ENCODE data around the gene CCDC196. TPM values are rescaled to one million over a fixed set of nuclear protein-coding genes. Genes with fewer than 3 reads are reported as not detected.

The CCDC196 gene
- total RNA-seq, 4 donors from 2014 or later, result not detected

DNA sequence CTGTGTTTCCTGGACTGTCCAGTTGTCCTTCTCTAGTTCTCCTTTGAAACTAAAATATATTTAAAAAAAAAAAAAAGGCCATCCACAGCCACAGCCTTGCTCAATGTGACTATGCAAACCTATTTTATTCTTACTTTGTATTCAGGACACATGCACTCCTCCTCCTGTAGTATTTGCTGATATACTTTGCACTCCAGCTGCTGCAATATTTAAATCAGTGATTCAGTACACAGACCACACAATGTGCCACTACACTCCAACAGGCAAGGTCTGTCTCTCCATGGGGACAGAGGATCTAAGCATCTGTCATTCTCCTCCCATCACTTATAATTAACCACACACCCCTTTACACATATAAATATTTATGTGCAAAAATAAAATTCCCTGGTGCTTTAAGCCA is 40.2 kb upstream of the CCDC196 start:
- no peak for DNase-seq (ENCODE audit: low spot score in 2 of 2)
- TF ChIP-seq EP300 (IDR thresholded peaks at IDR 0.05), result no peak
- TF ChIP-seq, protein P1, sequence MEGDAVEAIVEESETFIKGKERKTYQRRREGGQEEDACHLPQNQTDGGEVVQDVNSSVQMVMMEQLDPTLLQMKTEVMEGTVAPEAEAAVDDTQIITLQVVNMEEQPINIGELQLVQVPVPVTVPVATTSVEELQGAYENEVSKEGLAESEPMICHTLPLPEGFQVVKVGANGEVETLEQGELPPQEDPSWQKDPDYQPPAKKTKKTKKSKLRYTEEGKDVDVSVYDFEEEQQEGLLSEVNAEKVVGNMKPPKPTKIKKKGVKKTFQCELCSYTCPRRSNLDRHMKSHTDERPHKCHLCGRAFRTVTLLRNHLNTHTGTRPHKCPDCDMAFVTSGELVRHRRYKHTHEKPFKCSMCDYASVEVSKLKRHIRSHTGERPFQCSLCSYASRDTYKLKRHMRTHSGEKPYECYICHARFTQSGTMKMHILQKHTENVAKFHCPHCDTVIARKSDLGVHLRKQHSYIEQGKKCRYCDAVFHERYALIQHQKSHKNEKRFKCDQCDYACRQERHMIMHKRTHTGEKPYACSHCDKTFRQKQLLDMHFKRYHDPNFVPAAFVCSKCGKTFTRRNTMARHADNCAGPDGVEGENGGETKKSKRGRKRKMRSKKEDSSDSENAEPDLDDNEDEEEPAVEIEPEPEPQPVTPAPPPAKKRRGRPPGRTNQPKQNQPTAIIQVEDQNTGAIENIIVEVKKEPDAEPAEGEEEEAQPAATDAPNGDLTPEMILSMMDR (IDR thresholded peaks at IDR 0.05), result no peak
- TF ChIP-seq POLR2A (IDR thresholded peaks at IDR 0.05), result no peak
- Histone ChIP-seq H3K4me1 (no peaks in the 10 kb centered on the region), H3K36me3 (no peaks in the 10 kb centered on the region), H3K27ac (no peak overlapping the region), H3K27me3 (no peaks in the 10 kb centered on the region), H3K9me3 (peaks cover 0 to 2% (median 0%) of the 10 kb centered on the region in 4 donors), H3K4me3 (no peak overlapping the region)

DNA sequence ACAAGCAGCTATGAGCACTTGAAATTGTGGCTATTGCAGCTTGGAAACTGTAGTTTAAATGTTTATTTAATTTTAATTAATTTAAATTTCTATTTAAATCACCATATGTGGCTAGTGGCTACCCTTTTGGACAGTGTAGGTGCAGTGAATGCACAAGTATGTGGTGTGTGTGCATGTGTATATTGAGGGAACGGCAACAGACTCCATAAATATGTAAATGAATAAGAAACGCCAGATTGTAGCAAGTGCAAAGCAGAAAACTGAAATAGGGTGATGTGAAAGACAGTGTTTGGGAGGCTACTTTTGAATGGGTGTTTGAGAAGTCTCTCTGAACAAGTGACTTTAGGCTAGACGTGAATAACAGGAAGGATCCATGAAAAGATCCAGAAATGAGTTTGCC is 32.7 kb upstream of the CCDC196 start:
- 81 to 88% methylated on average over 3 of the region's 3 CpGs for WGBS, 2 donors
- H3K9me3 ChIP-seq, result no peaks in the 10 kb centered on the region
- DNase-seq (ENCODE audit: low spot score in 2 of 2), result no peak

DNA sequence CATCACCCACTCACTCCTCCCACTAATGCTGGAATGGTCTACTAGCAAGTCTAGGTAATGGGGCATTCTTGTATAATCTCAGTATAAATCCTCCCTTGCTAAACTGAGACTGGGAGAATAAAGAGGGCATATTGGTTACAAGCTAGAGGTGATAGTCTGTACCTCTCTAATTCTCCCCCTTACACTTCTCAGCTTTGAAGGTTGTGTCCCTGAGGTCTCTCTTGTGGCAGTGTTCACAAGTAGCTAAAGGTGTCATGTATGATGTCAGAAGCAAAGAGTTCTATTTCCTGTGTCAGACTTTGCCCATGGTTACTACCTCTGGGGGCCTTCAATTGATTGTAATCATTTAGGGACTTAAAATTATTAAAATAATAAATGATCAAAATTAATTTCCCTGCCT is 26.6 kb upstream of the CCDC196 start:
- Histone ChIP-seq H3K27me3 (no peaks in the 10 kb centered on the region), H3K4me1 (no peaks in the 10 kb centered on the region), H3K36me3 (no peaks in the 10 kb centered on the region), H3K4me3 (no peak overlapping the region), H3K27ac (no peak overlapping the region), H3K9me3 (no peaks in the 10 kb centered on the region)
- DNase-seq (ENCODE audit: low spot score in 2 of 2), result no peak
- TF ChIP-seq, protein P1 (IDR thresholded peaks at IDR 0.05), result no peak
- TF ChIP-seq EP300 (IDR thresholded peaks at IDR 0.05), result no peak
- TF ChIP-seq POLR2A (IDR thresholded peaks at IDR 0.05), result no peak

More for the DNA sequence above, 32.7 kb upstream of the CCDC196 start:
- H3K36me3 ChIP-seq, result no peaks in the 10 kb centered on the region
- H3K27ac ChIP-seq, result no peak overlapping the region
- TF ChIP-seq POLR2A (IDR thresholded peaks at IDR 0.05) (no peak), EP300 (IDR thresholded peaks at IDR 0.05) (no peak)
- TF ChIP-seq, protein P1 (IDR thresholded peaks at IDR 0.05), result no peak
- no peaks in the 10 kb centered on the region for H3K27me3 ChIP-seq
- H3K4me3 ChIP-seq, result no peak overlapping the region
- H3K4me1 ChIP-seq, result no peaks in the 10 kb centered on the region

DNA sequence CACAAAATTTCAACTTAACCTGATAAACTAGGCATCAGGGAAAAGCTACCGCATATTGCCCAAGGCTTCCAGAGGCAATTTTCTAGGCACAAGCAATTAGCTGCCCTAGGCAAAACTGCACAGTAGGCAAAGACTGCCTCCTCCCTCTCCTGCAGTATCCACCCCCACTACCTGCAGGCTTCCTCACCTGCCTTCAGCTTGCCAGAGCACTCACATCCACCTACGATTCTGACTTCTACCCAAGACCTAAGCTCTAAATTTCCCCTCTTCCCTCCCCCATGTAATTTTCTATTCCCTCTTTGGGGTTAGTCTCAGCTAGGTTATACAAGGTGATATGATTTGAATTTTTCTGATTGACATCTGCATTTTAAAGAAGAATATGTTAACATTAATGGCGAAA is 21.9 kb upstream of the CCDC196 start:
- TF ChIP-seq EP300 (IDR thresholded peaks at IDR 0.05) (no peak), POLR2A (IDR thresholded peaks at IDR 0.05) (no peak)
- TF ChIP-seq, protein P1 (IDR thresholded peaks at IDR 0.05), result no peak
- no peak overlapping the region for H3K4me3 ChIP-seq
- no peak overlapping the region for H3K27ac ChIP-seq
- H3K4me1 ChIP-seq, result no peaks in the 10 kb centered on the region
- no peaks in the 10 kb centered on the region for H3K27me3 ChIP-seq
- WGBS, 2 donors, result 93 to 95% methylated on average over 3 of the region's 3 CpGs
- no peak for DNase-seq (ENCODE audit: low spot score in 2 of 2)
- H3K36me3 ChIP-seq, result no peaks in the 10 kb centered on the region
- no peaks in the 10 kb centered on the region for H3K9me3 ChIP-seq

DNA sequence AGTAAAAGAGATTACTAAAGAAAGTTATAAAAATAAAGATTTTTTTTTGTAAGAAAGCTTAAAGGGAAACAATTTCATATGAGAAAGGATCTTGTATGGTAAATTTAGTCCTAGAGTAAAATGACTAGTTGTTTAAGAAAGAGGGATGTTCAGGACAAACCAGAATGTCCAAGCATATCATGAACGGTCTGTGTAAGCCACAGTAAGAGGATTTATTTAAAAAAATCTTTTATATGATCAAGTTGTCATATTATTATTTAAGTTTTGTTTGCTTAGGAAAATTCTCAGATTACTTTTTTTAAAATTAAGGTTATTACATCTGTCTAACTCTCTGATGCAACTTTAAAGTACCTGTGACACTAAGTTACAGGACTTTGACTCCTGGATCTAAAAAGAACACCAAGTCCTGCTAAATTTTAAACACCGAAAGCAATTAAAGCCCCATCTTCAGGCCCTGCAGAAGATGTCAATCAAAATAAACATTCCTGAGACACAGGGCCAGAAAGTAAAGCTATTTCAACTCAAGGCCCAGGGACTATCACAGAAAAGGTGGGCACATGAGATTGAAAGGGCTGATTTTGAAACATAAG is 17.3 kb upstream of the CCDC196 start:
- no peak for TF ChIP-seq EP300 (IDR thresholded peaks at IDR 0.05)
- TF ChIP-seq POLR2A (IDR thresholded peaks at IDR 0.05), result no peak
- TF ChIP-seq, protein P1 (IDR thresholded peaks at IDR 0.05), result no peak
- no peaks in the 10 kb centered on the region for H3K36me3 ChIP-seq
- H3K27ac ChIP-seq, result no peak overlapping the region
- DNase-seq (ENCODE audit: low spot score in 2 of 2), result no peak
- H3K9me3 ChIP-seq, result peaks cover 0 to 16% (median 0%) of the 10 kb centered on the region in 4 donors
- no peak overlapping the region for H3K4me3 ChIP-seq
- 89% methylated on average over 2 of the region's 2 CpGs for WGBS, 2 donors
- no peaks in the 10 kb centered on the region for H3K27me3 ChIP-seq
- no peaks in the 10 kb centered on the region for H3K4me1 ChIP-seq

Measured in tibial nerve (tissue), 4 donors.